ENCODE results near the gene SHMT2. TPM values are rescaled to one million over a fixed set of nuclear protein-coding genes. Genes with fewer than 3 reads are reported as not detected.

Gene SHMT2
- total RNA-seq, 1 experiment from 2014 or later: 343 TPM

- Histone ChIP-seq H3K9me3 (no peaks in the 10 kb centered on the region), H3K36me3 (peaks cover 44% of the 10 kb centered on the region), H3K4me3 (no peak overlapping the region), H3K27me3 (no peaks in the 10 kb centered on the region)
- peak; percentile 39 for DNase-seq
Measured at GRCh38 chr12:57208631-57209282, 20.8 kb upstream of the SHMT2 start.

- Histone ChIP-seq H3K36me3 (peaks cover 37% of the 10 kb centered on the region), H3K9me3 (no peaks in the 10 kb centered on the region), H3K4me3 (no peak overlapping the region), H3K27me3 (no peaks in the 10 kb centered on the region)
- DNase-seq: no peak
Measured at GRCh38 chr12:57209916-57210315, 19.6 kb upstream of the SHMT2 start.

DNA sequence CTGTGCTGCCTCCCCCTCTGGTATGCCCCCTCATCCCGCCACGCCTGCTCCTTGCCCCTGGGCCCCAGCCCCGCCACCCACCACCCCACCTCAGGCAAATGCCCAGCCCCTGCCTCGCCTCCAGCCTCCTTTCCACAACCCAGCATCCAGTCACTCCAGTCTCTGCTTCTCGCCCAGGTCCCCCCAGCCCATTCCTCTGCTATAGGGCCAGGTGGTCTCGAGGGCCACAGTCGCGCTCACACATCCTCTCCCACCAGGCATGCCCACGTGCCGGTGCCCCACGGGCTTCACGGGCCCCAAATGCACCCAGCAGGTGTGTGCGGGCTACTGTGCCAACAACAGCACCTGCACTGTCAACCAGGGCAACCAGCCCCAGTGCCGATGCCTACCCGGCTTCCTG lies 19.1 kb upstream of the SHMT2 start:
- Histone ChIP-seq H3K9me3 (no peaks in the 10 kb centered on the region), H3K27me3 (no peaks in the 10 kb centered on the region), H3K36me3 (peaks cover 36% of the 10 kb centered on the region), H3K4me3 (no peak overlapping the region)
- no peak for DNase-seq

GRCh38 chr12:57210926-57211692 lies 18.4 kb upstream of the SHMT2 start:
- Histone ChIP-seq H3K4me3 (no peak overlapping the region), H3K36me3 (peaks cover 29% of the 10 kb centered on the region), H3K27me3 (0 out of 2 replicates have a peak, but pooled peaks cover 3% of the 10 kb centered on the region), H3K9me3 (no peaks in the 10 kb centered on the region)
- no peak for DNase-seq

- Histone ChIP-seq H3K4me3 (no peak overlapping the region), H3K27me3 (0 out of 2 replicates have a peak, but pooled peaks cover 3% of the 10 kb centered on the region), H3K9me3 (no peaks in the 10 kb centered on the region), H3K36me3 (peaks cover 22% of the 10 kb centered on the region)
- no peak for DNase-seq
Measured at GRCh38 chr12:57211791-57212700, 17.5 kb upstream of the SHMT2 start.

GRCh38 chr12:57212701-57213057 lies 16.8 kb upstream of the SHMT2 start:
- Histone ChIP-seq H3K27me3 (0 out of 2 replicates have a peak, but pooled peaks cover 3% of the 10 kb centered on the region), H3K4me3 (no peak overlapping the region), H3K36me3 (peaks cover 22% of the 10 kb centered on the region), H3K9me3 (no peaks in the 10 kb centered on the region)
- no peak for DNase-seq

DNA sequence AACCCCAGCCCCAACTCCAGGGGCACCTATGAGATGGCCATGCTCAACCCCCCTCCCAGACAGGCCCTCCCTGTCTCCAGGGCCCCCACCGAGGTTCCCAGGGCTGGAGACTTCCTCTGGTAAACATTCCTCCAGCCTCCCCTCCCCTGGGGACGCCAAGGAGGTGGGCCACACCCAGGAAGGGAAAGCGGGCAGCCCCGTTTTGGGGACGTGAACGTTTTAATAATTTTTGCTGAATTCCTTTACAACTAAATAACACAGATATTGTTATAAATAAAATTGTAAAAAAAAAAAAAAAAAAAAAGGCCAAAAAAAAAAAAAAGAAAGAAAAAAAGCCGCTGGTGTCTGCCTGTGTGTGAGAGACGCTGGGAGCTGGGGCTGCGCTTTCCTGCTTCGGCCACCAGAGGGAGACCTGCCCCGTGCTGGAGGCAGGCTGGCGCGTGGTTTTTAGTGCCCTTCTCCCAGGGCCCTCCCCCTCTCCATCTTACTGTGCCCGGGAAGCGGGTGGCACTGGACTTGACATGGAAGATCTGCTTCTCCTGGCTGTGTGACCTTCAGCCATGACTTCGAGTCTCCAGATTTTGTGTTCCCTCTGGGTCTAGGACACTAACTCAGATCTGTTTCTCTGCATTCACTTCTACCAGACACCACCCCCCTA lies 16.3 kb upstream of the SHMT2 start:
- no peaks in the 10 kb centered on the region for H3K9me3 ChIP-seq
- peak; percentile 77 for DNase-seq
- H3K27me3 ChIP-seq: 0 out of 2 replicates have a peak, but pooled peaks cover 3% of the 10 kb centered on the region
- no peak overlapping the region for H3K4me3 ChIP-seq
- peaks cover 22% of the 10 kb centered on the region for H3K36me3 ChIP-seq

DNA sequence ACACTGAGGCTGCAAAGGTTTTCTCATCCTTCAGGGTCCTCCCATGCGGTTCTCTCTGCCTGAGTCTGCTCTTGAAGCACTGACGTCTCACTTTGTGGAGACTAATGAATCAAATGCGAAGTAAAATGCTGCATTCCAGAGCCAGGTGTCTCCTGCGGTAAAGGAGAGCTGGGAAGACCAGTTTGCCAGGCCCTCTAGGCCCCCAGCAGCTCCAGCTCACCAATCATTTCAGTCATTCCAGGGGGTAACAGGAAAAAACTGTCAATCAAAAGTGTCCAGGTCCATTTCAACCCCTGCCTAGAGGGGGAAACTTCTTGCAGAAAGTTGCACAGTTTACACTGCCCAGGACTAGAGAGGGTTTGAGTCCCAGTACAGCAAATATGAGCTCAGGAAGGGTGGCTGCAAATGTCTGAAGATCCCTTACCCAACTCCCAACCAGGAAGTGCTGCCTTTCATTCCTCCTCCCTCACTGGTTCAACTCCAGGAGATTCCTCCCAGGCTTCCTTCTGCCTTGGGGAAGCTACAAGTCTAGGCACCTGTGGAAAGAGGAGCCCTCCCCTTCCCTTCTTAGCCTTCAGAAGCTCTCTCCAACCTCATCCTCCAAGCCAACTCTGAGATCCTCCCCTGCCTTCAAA lies 15.6 kb upstream of the SHMT2 start:
- H3K27me3 ChIP-seq: 0 out of 2 replicates have a peak, but pooled peaks cover 3% of the 10 kb centered on the region
- no peaks in the 10 kb centered on the region for H3K9me3 ChIP-seq
- H3K36me3 ChIP-seq: peaks cover 22% of the 10 kb centered on the region
- no peak for DNase-seq
- H3K4me3 ChIP-seq: no peak overlapping the region

DNA sequence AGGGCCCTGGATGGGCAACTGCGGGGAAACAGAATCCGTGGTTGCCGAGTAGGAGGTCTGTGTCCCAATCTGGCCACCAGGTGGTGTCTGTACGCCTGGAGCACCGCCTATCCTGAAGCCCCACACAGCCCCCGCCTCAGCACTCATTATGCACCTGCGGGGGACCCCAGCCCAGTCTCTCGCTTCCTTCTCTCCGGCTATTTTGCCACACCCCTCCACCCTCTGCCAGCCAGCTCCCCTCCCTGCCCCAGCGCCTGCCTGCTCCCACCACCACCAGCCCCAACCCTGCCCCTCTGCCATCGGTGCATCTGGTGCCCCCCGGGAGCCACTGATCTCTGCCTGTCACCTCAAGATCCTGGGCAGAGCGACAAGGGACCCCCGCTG lies 15.1 kb upstream of the SHMT2 start:
- peak; percentile 44 for DNase-seq
- Histone ChIP-seq H3K9me3 (no peaks in the 10 kb centered on the region), H3K36me3 (peaks cover 19% of the 10 kb centered on the region), H3K27me3 (0 out of 2 replicates have a peak, but pooled peaks cover 3% of the 10 kb centered on the region), H3K4me3 (no peak overlapping the region)

DNA sequence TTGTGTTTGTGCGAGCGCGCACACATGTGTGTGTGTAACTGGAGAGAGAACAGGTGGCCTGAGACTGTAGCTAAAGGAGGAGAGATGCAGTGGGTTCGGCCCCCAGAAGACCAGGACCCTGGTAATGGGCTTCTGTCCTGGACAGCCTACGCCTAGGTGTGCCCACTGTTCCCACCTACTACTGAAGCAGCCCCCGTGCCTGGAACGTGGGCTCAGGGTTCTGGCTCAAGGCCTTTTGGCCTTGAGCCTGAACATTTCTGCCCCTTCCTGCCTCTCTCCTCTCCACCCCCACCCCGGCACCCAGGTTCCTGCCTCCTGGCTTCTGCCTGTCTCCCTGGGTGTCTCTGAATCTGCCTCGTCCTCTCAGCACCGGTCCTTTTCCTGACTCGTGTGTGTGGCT lies 14.4 kb upstream of the SHMT2 start:
- peaks cover 17% of the 10 kb centered on the region for H3K36me3 ChIP-seq
- H3K9me3 ChIP-seq: no peaks in the 10 kb centered on the region
- DNase-seq: no peak
- no peak overlapping the region for H3K4me3 ChIP-seq
- H3K27me3 ChIP-seq: 0 out of 2 replicates have a peak, but pooled peaks cover 3% of the 10 kb centered on the region

GRCh38 chr12:57215668-57216013 lies 13.9 kb upstream of the SHMT2 start:
- H3K27me3 ChIP-seq: 0 out of 2 replicates have a peak, but pooled peaks cover 3% of the 10 kb centered on the region
- H3K4me3 ChIP-seq: no peak overlapping the region
- peak; percentile 28 for DNase-seq
- peaks cover 17% of the 10 kb centered on the region for H3K36me3 ChIP-seq
- no peaks in the 10 kb centered on the region for H3K9me3 ChIP-seq

- no peaks in the 10 kb centered on the region for H3K9me3 ChIP-seq
- peak within 1 kb of the TSS; percentile 55 for H3K4me3 ChIP-seq
- peak; percentile 54 for DNase-seq
- 0 out of 2 replicates have a peak, but pooled peaks cover 3% of the 10 kb centered on the region for H3K27me3 ChIP-seq
- H3K36me3 ChIP-seq: peaks cover 17% of the 10 kb centered on the region
Measured at GRCh38 chr12:57216014-57216911, 13.2 kb upstream of the SHMT2 start, which contains the start of gene NXPH4. Gene NXPH4, plus strand, starts transcription at chr12:57216794. Its CDS starts 176 bp downstream, at chr12:57216970.

DNA sequence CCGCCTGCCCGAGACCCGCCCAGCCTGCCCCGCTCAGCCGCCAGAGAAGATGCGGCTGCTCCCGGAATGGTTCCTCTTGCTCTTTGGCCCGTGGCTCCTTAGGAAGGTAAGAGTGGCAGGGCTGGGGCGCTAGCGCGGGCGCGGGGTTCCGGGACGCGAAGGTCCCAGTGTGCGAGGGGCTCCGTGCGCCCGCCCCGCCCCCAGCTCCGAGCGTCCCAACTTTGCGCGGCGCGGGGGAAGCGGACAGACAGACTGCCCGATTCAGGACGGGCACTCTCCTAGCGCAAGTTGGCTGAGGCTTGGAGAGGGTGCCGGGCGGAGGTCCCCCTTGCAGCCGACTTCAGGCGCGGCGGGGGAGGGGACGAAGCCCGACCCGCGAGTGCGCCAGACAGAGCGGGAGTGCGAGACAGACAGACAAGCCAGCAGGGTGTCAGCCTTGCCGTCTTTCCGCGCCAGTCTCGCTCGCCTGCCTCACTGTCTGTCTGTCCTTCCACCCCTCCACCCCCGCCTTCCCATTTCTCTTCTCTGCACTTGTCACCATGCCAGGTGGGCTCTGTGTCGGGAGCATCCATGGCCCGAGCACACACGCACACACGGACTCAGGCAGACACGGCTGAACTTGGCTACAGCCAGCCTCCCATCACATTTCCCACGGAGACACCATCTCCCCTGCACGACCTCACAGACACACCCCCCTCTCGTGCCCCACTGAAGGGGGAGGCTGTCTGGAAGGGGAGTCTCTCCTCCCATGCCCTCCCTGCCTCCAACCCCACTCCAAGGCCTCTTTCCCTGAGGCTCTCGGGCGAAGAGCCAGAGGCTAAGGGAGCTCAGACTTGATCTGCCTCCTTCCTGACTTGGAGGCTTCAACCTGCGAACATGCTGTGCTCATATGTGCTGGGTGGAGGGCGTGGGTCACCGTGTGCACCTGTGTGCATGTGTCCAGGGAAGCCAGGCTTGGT lies 12.3 kb upstream of the SHMT2 start:
- peak; percentile 23 for DNase-seq
- H3K9me3 ChIP-seq: no peaks in the 10 kb centered on the region
- H3K36me3 ChIP-seq: peaks cover 12% of the 10 kb centered on the region
- H3K4me3 ChIP-seq: peak overlapping the region; percentile 55
- 0 out of 2 replicates have a peak, but pooled peaks cover 3% of the 10 kb centered on the region for H3K27me3 ChIP-seq
